Measurements from ENCODE around the gene PCSK7. TPM values are rescaled to one million over a fixed set of nuclear protein-coding genes. Genes with fewer than 3 reads are reported as not detected.

The PCSK7 gene
- total and polyA plus RNA-seq, 2 of the 4 experiments (the other 2 are of a cell fraction), result 35.8 to 54.3 TPM

DNA sequence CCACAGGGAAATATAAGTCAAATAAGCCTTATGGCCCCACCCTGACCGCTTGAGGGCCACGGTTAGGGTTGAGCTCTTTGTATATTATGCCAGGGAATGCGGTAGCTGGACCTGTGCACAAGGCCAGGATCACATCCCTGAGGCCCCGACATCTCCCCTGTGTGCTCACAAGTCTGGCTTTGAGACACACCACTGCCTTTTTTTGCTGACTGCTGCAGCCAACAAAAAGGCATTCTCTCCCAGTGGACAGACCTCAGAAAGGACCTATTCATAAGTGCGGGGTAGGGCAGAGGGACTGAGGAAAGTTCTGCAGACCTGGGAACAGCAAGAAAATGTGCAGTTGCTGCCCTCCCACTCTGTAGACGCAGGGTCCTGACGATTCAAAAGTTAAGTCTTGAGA, 56.8 kb downstream of the PCSK7 start:
- H4K91ac ChIP-seq (ENCODE audit: insufficient read depth, low read depth, low read length), result no peak overlapping the region
- H3K4me2 ChIP-seq (ENCODE audit: low read depth, low read length), result no peak overlapping the region
- H2BK20ac ChIP-seq (ENCODE audit: low read depth, low read length), result no peak overlapping the region
- dilution Hi-C loops (cut with HindIII; ENCODE audit: low sequenced_read_pairs, unreplicated experiment), result no loop called here
- no peak overlapping the region for H2BK120ac ChIP-seq (ENCODE audit: low read depth, low read length)
- no peak overlapping the region for H2BK15ac ChIP-seq (ENCODE audit: low read depth, low read length)
- DNase-seq (no peak), ATAC-seq (ENCODE audit: low read depth) (no peak)
- no peak overlapping the region for H2AK5ac ChIP-seq (ENCODE audit: low read depth, low read length)
- H3K18ac ChIP-seq (ENCODE audit: low read depth, low read length), result no peak overlapping the region
- BruUV-seq (replicated peaks), result no TSS peak
- POLR2A ChIA-PET (ENCODE audit: unreplicated experiment), result no interaction called here
- no peaks in the 10 kb centered on the region for H3K27me3 ChIP-seq (ENCODE audit: control insufficient read depth, insufficient read depth, low read length)
- no peak overlapping the region for H2AK9ac ChIP-seq (replicated peaks; ENCODE audit: low read depth, low read length, poor library complexity)
- 0 out of 2 replicates have a peak overlapping the region, but pooled peaks have one; percentile 37 for H3K23ac ChIP-seq (ENCODE audit: low read depth, low read length)
- peaks cover 5% of the 10 kb centered on the region for H3K36me3 ChIP-seq (ENCODE audit: control insufficient read depth, insufficient read depth, low read length)
- H3K9me3 ChIP-seq (ENCODE audit: control insufficient read depth, insufficient read depth, low read length), result no peaks in the 10 kb centered on the region
- no peak overlapping the region for H3K27ac ChIP-seq (ENCODE audit: insufficient read depth, low read length)
- H3K9ac ChIP-seq (ENCODE audit: low read depth, low read length), result no peak overlapping the region
- H3K4me1 ChIP-seq (ENCODE audit: control insufficient read depth, insufficient read depth, low read length), result peaks cover 21% of the 10 kb centered on the region
- H3K56ac ChIP-seq (ENCODE audit: extremely low read depth, insufficient read depth, low read length), result no peak overlapping the region
- H3K14ac ChIP-seq (replicated peaks; ENCODE audit: low read depth, low read length), result no peak overlapping the region
- intact Hi-C loops (cut with micrococcal nuclease), result no loop called here
- no peak overlapping the region for H3K4ac ChIP-seq (ENCODE audit: low read depth, low read length)
- TF ChIP-seq SMC3 (IDR thresholded peaks at IDR 0.05; ENCODE audit: low read depth, low read length), result no peak
- TF ChIP-seq, protein P1, sequence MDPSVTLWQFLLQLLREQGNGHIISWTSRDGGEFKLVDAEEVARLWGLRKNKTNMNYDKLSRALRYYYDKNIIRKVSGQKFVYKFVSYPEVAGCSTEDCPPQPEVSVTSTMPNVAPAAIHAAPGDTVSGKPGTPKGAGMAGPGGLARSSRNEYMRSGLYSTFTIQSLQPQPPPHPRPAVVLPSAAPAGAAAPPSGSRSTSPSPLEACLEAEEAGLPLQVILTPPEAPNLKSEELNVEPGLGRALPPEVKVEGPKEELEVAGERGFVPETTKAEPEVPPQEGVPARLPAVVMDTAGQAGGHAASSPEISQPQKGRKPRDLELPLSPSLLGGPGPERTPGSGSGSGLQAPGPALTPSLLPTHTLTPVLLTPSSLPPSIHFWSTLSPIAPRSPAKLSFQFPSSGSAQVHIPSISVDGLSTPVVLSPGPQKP (IDR thresholded peaks at IDR 0.05; ENCODE audit: borderline replicate concordance, low read depth, low read length), result no peak
- TF ChIP-seq RFX5 (IDR thresholded peaks at IDR 0.05; ENCODE audit: low read depth, low read length), result no peak
- no peak for TF ChIP-seq NFE2L2 (IDR thresholded peaks at IDR 0.05; ENCODE audit: low read depth, low read length)
- TF ChIP-seq, protein P2, sequence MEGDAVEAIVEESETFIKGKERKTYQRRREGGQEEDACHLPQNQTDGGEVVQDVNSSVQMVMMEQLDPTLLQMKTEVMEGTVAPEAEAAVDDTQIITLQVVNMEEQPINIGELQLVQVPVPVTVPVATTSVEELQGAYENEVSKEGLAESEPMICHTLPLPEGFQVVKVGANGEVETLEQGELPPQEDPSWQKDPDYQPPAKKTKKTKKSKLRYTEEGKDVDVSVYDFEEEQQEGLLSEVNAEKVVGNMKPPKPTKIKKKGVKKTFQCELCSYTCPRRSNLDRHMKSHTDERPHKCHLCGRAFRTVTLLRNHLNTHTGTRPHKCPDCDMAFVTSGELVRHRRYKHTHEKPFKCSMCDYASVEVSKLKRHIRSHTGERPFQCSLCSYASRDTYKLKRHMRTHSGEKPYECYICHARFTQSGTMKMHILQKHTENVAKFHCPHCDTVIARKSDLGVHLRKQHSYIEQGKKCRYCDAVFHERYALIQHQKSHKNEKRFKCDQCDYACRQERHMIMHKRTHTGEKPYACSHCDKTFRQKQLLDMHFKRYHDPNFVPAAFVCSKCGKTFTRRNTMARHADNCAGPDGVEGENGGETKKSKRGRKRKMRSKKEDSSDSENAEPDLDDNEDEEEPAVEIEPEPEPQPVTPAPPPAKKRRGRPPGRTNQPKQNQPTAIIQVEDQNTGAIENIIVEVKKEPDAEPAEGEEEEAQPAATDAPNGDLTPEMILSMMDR (conservative IDR thresholded peaks at IDR 0.05; ENCODE audit: low read depth, low read length), result no peak
- no peak for TF ChIP-seq MXI1 (IDR thresholded peaks at IDR 0.05; ENCODE audit: borderline replicate concordance, low read depth, low read length)
- no peak for TF ChIP-seq MAZ (IDR thresholded peaks at IDR 0.05; ENCODE audit: borderline replicate concordance, low read depth, low read length)
- 67% methylated on average over 3 of the region's 7 CpGs; no CpG with 5 or more reads in 1 of the 2 experiments for WGBS, 2 experiments (ENCODE audit: extremely low coverage in 2 of 2, insufficient read length in 1 of 2)
- no peak overlapping the region for H2BK5ac ChIP-seq (ENCODE audit: low read depth, low read length, poor library complexity, severe bottlenecking)
- peaks cover 10% of the 10 kb centered on the region for H4K20me1 ChIP-seq (ENCODE audit: insufficient read depth, low read length)
- in situ Hi-C loops (cut with MboI; ENCODE audit: low sequenced_read_pairs), result no loop called here
- no peak overlapping the region for H2AFZ ChIP-seq (replicated peaks; ENCODE audit: low read length, poor library complexity)
- H4K8ac ChIP-seq (ENCODE audit: low read depth in 2 of 2, low read length in 2 of 2), result no peak overlapping the region
- peaks cover 11 to 53% of the 10 kb centered on the region in 2 experiments for H3K79me1 ChIP-seq (ENCODE audit: low read depth in 1 of 2, low read length in 2 of 2)
- no peak overlapping the region for H4K5ac ChIP-seq (ENCODE audit: low read depth, low read length)
- CTCF ChIA-PET, result no interaction called here
- H3K4me3 ChIP-seq (ENCODE audit: insufficient read depth, low read depth, low read length), result no peak overlapping the region
- H3K9me1 ChIP-seq (ENCODE audit: insufficient read depth, low read length), result peaks cover 13% of the 10 kb centered on the region
